NAMALWA (cell line): Measurements from ENCODE around the gene CNNM4.
"Not testable (repeated sequence)": the region's sequence is repeated elsewhere in the genome, so short reads cannot be mapped to it uniquely, and the experiment has no call there.

Experiments used
- DNase-seq: peaks from one replicate; pipeline ENCODE4 v3.0.0-alpha.2; 2015; ENCODE audit warnings: low spot score

CNNM4 gene

GRCh38 chr2:96792772-96793749 is 32.4 kb downstream of the CNNM4 start:
- no peak for DNase-seq

DNA sequence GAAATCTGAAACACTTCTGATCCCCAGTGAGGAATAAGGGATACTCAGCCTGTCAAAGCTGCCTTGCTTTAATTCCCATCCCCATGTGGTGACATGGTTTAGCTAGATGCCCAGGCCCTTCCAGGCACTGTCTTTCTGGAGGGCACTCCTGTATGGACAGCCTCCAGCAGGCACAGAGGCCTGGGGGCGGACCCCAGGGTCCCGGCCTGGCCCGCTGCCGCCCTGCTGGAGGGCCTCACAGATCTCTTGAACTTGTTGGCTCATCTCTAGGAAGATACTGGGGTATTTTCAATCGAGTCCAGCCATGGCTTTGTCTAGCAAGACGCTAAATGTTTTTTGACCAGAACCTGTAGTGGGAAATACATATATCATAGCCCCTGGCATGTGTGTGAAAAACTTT is 34.4 kb downstream of the CNNM4 start:
- no peak for DNase-seq

- not testable (repeated sequence) for DNase-seq
Measured at GRCh38 chr2:96796497-96796896, 35.8 kb downstream of the CNNM4 start.

GRCh38 chr2:96797066-96797625 is 36.4 kb downstream of the CNNM4 start:
- no peak for DNase-seq

- no peak for DNase-seq
Measured at GRCh38 chr2:96798733-96799622, 38.3 kb downstream of the CNNM4 start.

DNA sequence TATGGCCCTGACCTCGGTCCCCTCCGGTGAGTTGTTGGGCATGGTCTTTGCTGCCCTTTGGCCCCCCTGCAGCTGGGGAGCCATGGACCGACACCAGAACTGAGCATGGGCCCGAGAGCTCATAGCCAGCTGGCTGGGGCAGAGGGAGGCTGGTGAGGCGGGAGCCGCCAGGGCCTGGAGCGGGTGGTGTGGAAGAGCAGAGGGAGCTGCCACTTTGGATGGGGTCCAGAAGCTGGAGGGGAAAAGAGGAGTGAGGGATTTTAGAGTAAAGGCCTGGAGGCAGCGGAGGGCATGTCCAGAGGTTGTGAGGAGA is 38.9 kb downstream of the CNNM4 start:
- no peak for DNase-seq

GRCh38 chr2:96800061-96801004 is 39.6 kb downstream of the CNNM4 start:
- no peak for DNase-seq

DNA sequence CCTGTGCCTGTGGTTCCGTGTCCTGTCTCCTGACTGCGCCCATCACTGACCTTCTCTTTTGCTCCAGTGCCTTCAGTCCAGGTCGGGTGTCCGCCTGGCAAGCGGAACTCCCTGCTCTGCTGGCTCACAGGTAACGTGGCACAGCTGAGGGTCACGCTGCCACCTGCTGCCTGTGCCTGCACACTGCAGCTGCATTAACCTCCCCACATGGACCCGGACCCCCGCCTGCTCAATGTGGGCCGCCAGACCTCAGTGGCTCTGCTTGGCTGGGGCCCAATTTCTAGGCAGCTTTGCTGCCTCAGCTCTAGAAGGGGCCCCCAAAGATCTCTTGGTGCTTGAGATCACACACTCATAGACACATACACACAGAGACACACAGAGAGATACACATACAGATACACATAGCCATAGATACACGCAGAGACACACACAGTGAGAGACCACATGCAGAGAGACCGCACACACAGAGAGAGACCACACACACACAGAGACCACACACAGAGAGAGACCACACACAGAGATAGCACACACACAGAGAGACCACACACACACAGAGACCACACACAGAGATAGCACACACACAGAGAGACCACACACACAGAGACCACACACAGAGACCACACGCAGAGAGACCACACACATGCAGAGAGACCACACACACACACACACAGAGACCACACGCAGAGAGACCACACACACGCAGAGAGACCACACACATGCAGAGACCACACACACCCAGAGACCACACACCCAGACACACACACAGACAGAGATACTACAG is 40.5 kb downstream of the CNNM4 start:
- peak; percentile 81 for DNase-seq

- peak; percentile 25 for DNase-seq
Measured at GRCh38 chr2:96801786-96802595, 41.3 kb downstream of the CNNM4 start.

DNA sequence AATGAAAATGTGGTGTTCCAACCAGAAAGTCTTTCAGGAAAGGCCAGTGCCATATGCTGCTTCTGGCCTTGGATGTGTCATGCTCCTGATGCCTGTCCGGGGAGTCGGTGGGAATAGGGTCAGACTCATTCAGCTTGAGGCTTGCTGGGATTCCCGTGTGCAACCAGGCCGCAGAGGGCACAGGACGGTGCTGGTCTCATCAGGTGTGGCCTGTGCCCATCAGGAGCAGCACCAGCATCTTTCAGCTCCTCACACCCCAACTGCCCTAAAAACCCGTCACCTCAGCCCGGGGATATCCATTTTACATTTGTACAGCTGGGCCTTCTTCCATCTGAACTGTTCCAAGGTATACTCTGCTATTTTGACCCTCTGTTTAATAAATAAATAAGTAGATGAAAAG is 42.0 kb downstream of the CNNM4 start:
- no peak for DNase-seq

DNA sequence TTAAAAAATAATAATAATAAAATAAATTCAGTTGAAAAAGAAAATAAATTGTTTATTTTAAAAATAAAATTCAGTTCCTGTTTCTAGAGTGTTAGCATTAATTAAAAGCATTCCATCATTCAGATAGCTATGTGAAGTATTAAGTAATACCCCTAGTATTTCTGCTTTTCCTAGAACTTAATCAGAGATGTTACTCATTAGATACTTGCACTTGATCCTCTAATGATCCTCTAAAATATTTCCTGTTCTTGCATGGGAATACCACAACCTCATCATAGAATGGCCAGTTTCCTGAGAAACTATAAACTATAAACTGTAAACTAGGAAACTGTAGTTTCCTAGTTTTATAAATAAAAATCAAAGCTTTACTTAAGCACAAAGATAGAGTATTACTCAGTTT is 44.3 kb downstream of the CNNM4 start:
- DNase-seq = no peak

GRCh38 chr2:96805946-96806345 is 45.2 kb downstream of the CNNM4 start:
- DNase-seq = not testable (repeated sequence)

GRCh38 chr2:96806468-96807126 is 45.9 kb downstream of the CNNM4 start:
- DNase-seq = peak; percentile 46

DNA sequence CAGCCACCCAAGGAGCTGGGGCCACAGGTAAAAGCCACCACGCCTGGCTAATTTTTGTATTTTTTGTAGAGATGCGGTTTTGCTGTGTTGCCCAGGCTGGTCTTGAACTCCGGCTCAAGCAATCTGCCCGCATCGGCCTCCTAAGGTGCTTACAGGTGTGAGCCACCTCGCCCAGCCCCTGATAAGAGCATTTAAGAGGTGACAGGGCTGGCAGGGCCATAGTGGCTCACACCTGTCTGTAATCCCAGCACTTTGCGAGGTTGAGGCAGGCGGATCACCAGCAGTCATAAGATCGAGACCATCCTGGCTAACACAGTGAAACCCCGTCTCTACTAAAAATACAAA is 46.4 kb downstream of the CNNM4 start:
- no peak for DNase-seq

DNA sequence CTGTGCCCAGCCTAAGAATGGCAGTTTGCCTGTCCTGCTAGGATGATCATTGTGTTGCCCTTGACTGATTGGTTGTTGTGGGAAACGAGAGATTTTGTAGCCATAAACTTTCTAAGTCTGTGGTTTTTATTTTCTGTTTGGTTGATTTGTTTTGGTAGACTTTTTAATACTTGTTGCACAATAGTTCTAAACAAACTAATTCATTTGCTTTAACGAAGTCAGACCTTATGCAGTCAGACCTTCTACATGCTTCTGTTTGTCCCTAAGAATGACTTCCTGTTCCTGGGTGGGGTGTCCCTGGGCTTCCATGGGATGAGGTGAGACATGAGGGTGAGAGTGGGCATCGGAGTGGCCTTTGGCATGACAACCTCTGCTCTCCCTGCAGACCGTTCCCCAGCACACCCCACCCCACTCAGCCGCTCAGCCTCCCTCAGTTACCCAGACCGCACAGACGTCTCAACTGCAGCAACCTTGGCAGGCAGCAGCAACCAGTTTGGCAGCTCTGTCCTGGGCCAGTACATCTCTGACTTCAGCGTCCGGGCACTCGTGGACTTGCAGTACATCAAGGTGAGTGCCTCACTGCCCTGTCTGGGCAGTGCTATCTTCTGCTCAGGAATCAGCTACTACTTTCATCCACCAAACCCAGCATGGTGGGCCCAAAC is 47.6 kb downstream of the CNNM4 start:
- no peak for DNase-seq

- no peak for DNase-seq
Measured at GRCh38 chr2:96809216-96809882, 48.6 kb downstream of the CNNM4 start.

- DNase-seq = no peak
Measured at GRCh38 chr2:96809951-96810782, 49.5 kb downstream of the CNNM4 start.
